ENCODE data around the gene CACNA2D3.

- no peak for TF ChIP-seq TAF1 (IDR thresholded peaks at IDR 0.05; ENCODE audit: borderline replicate concordance, insufficient read depth, low read length)
- TF ChIP-seq POLR2AphosphoS5 (IDR thresholded peaks at IDR 0.05; ENCODE audit: low read depth, low read length), result no peak
- no peak for TF ChIP-seq REST (IDR thresholded peaks at IDR 0.05; ENCODE audit: insufficient read depth in 1 of 2, low read depth in 2 of 2, low read length in 2 of 2)
- no peak for TF ChIP-seq SIN3A (IDR thresholded peaks at IDR 0.05; ENCODE audit: borderline replicate concordance, insufficient read depth, low read length)
- TF ChIP-seq FOXP2 (optimal IDR thresholded peaks at IDR 0.05; ENCODE audit: borderline replicate concordance, extremely low read depth, extremely low read length, insufficient read depth), result no peak
These were observed 705.4 kb downstream of the CACNA2D3 start for GRCh38 chr3:54827776-54828175.
